Sigmoid colon (tissue), 4 donors: ENCODE results near the gene GRID1.

Experiments
- CTCF ChIP-seq, 4 experiments: fragments of 450-650 bp in 3 of 4; fragments of 200-600 bp in 1 of 4; IDR thresholded peaks; one replicate each; pipeline ENCODE4 v1.5.1; 2016 to 2019; ENCODE audit warnings: antibody characterized with exemption in 4 of 4, mild to moderate bottlenecking in 3 of 4, moderate library complexity in 2 of 4
- POLR2A ChIP-seq, 2 donors: fragments of 450-650 bp; IDR thresholded peaks; one replicate each; pipeline ENCODE4 v1.6.1; 2016; ENCODE audit warnings: antibody characterized with exemption in 2 of 2, mild to moderate bottlenecking in 2 of 2, moderate library complexity in 2 of 2
- POLR2AphosphoS5 ChIP-seq, 4 donors: sonication (generic); formaldehyde crosslinking; IDR thresholded peaks; one replicate each; pipeline ENCODE4 v1.6.1; 2017; ENCODE audit warnings: antibody characterized with exemption in 4 of 4

GRCh38 chr10:86344714-86345161, 21.9 kb downstream of the GRID1 start:
- TF ChIP-seq POLR2AphosphoS5 (IDR thresholded peaks at IDR 0.05) (no peak), CTCF (IDR thresholded peaks at IDR 0.05) (no peak), POLR2A (IDR thresholded peaks at IDR 0.05) (no peak)
